KG1 (cell line): ENCODE data around the gene KCNK13.
A peak's percentile ranks its signal among the peaks of the same experiment; 100 is the strongest.
"Not testable (repeated sequence)": the region's sequence is repeated elsewhere in the genome, so short reads cannot be mapped to it uniquely, and the experiment has no call there.

Experiments
- DNase-seq: peaks from one replicate; lab custom pipeline; 2025; lab: John Stamatoyannopoulos, UW

Gene KCNK13

GRCh38 chr14:90060965-90061684 is 669 bp upstream of the KCNK13 start:
- DNase-seq, result no peak

- DNase-seq, result no peak
These were observed 467 bp downstream of the KCNK13 start for GRCh38 chr14:90062127-90062794.

- DNase-seq, result no peak
These were observed 1.2 kb downstream of the KCNK13 start for GRCh38 chr14:90062822-90063539.

- DNase-seq, result no peak
These were observed 10.6 kb downstream of the KCNK13 start for GRCh38 chr14:90072350-90072749.

- DNase-seq, result no peak
These were observed 17.8 kb downstream of the KCNK13 start for GRCh38 chr14:90079576-90079975.

- peak; percentile 7 for DNase-seq
These were observed 25.6 kb downstream of the KCNK13 start for GRCh38 chr14:90087433-90087832.

- no peak for DNase-seq
These were observed 26.4 kb downstream of the KCNK13 start for GRCh38 chr14:90088176-90088575.

GRCh38 chr14:90089486-90089885 is 27.7 kb downstream of the KCNK13 start:
- DNase-seq, result not testable (repeated sequence)

GRCh38 chr14:90091393-90091792 is 29.6 kb downstream of the KCNK13 start:
- no peak for DNase-seq

GRCh38 chr14:90093942-90094595 is 32.3 kb downstream of the KCNK13 start:
- DNase-seq, result no peak

GRCh38 chr14:90095096-90095495 is 33.3 kb downstream of the KCNK13 start:
- no peak for DNase-seq

GRCh38 chr14:90096566-90096965 is 34.8 kb downstream of the KCNK13 start:
- no peak for DNase-seq

GRCh38 chr14:90103808-90104207 is 42.0 kb downstream of the KCNK13 start:
- no peak for DNase-seq

- DNase-seq, result no peak
These were observed 44.0 kb downstream of the KCNK13 start for GRCh38 chr14:90105756-90106155.

- DNase-seq, result no peak
These were observed 46.0 kb downstream of the KCNK13 start for GRCh38 chr14:90107789-90108188.

GRCh38 chr14:90109858-90110257 is 48.1 kb downstream of the KCNK13 start:
- DNase-seq, result no peak

- no peak for DNase-seq
These were observed 50.2 kb downstream of the KCNK13 start for GRCh38 chr14:90111895-90112534.

- no peak for DNase-seq
These were observed 52.8 kb downstream of the KCNK13 start for GRCh38 chr14:90114554-90114953.

- no peak for DNase-seq
These were observed 54.0 kb downstream of the KCNK13 start for GRCh38 chr14:90115780-90116179.

- no peak for DNase-seq
These were observed 54.6 kb downstream of the KCNK13 start for GRCh38 chr14:90116444-90116843.

- DNase-seq, result no peak
These were observed 56.2 kb downstream of the KCNK13 start for GRCh38 chr14:90118027-90118426.

- no peak for DNase-seq
These were observed 64.5 kb downstream of the KCNK13 start for GRCh38 chr14:90126260-90126659.
